ENCODE measurements around the gene EPN2.

Gene EPN2

DNA sequence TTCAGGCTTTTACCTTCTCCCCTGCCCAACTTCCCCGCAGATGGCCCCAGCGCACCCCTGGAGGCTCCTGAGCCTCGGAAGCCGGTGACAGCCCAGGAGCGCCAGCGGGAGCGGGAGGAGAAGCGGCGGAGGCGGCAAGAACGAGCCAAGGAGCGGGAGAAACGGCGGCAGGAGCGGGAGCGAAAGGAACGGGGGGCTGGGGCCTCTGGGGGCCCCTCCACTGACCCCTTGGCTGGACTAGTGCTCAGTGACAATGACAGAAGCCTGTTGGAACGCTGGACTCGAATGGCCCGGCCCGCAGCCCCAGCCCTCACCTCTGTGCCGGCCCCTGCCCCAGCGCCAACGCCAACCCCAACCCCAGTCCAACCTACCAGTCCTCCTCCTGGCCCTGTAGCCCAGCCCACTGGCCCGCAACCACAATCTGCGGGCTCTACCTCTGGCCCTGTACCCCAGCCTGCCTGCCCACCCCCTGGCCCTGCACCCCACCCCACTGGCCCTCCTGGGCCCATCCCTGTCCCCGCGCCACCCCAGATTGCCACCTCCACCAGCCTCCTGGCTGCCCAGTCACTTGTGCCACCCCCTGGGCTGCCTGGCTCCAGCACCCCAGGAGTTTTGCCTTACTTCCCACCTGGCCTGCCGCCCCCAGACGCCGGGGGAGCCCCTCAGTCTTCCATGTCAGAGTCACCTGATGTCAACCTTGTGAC is 144.7 kb downstream of the EPN2 start:
- H2AFZ ChIP-seq = no peak overlapping the region
- TF ChIP-seq, protein P1, sequence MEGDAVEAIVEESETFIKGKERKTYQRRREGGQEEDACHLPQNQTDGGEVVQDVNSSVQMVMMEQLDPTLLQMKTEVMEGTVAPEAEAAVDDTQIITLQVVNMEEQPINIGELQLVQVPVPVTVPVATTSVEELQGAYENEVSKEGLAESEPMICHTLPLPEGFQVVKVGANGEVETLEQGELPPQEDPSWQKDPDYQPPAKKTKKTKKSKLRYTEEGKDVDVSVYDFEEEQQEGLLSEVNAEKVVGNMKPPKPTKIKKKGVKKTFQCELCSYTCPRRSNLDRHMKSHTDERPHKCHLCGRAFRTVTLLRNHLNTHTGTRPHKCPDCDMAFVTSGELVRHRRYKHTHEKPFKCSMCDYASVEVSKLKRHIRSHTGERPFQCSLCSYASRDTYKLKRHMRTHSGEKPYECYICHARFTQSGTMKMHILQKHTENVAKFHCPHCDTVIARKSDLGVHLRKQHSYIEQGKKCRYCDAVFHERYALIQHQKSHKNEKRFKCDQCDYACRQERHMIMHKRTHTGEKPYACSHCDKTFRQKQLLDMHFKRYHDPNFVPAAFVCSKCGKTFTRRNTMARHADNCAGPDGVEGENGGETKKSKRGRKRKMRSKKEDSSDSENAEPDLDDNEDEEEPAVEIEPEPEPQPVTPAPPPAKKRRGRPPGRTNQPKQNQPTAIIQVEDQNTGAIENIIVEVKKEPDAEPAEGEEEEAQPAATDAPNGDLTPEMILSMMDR (IDR thresholded peaks at IDR 0.05) = no peak
- no peak overlapping the region for H3K27ac ChIP-seq
- no peaks in the 10 kb centered on the region for H3K9me3 ChIP-seq (ENCODE audit: control insufficient read depth, low read length)
- H3K27me3 ChIP-seq (ENCODE audit: control insufficient read depth, insufficient read depth, low read length) = no peaks in the 10 kb centered on the region
- H3K4me3 ChIP-seq (ENCODE audit: low read depth, low read length) = no peak overlapping the region
- no peaks in the 10 kb centered on the region for H3K36me3 ChIP-seq (ENCODE audit: control insufficient read depth, insufficient read depth, low read length)
- peaks cover 12% of the 10 kb centered on the region for H3K4me1 ChIP-seq
- no peak overlapping the region for H3K4me2 ChIP-seq (ENCODE audit: low read length)
- no peaks in the 10 kb centered on the region for H3K79me2 ChIP-seq
- H3K9ac ChIP-seq = no peak overlapping the region

DNA sequence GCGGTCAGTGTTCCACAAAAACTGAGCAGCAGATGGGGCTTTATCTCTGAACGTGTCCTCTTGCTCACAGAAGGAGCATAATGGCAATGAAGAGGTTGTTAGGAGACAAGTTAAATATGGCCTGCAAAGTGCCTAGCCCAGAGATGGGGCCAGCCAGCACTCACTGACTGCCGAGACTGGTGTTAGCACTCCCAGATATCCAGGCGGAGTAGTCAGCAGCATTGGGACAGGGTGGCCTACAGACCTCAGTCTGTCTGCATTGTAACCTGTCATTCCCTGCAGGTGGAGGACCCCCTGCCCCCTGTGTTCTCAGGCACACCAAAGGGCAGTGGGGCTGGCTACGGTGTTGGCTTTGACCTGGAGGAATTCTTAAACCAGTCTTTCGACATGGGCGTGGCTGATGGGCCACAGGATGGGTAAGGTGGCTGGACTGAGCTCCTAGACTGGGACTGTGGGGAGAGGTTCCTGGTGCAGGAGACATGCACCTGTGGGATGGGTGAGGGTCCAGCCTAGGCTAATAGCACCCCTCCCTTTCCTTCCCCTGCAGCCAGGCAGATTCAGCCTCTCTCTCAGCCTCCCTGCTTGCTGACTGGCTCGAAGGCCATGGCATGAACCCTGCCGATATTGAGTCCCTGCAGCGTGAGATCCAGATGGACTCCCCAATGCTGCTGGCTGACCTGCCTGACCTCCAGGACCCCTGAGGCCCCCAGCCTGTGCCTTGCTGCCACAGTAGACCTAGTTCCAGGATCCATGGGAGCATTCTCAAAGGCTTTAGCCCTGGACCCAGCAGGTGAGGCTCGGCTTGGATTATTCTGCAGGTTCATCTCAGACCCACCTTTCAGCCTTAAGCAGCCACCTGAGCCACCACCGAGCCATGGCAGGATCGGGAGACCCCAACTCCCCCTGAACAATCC is 145.6 kb downstream of the EPN2 start:
- H3K9me3 ChIP-seq (ENCODE audit: control insufficient read depth, low read length) = no peaks in the 10 kb centered on the region
- no peak overlapping the region for H3K4me3 ChIP-seq (ENCODE audit: low read depth, low read length)
- no peaks in the 10 kb centered on the region for H3K27me3 ChIP-seq (ENCODE audit: control insufficient read depth, insufficient read depth, low read length)
- no peaks in the 10 kb centered on the region for H3K36me3 ChIP-seq (ENCODE audit: control insufficient read depth, insufficient read depth, low read length)
- H3K27ac ChIP-seq = no peak overlapping the region
- TF ChIP-seq, protein P1 (IDR thresholded peaks at IDR 0.05) = no peak
- no peak overlapping the region for H3K9ac ChIP-seq
- no peak overlapping the region for H3K4me2 ChIP-seq (ENCODE audit: low read length)
- H2AFZ ChIP-seq = no peak overlapping the region
- H3K79me2 ChIP-seq = no peaks in the 10 kb centered on the region
- H3K4me1 ChIP-seq = peaks cover 16% of the 10 kb centered on the region

DNA sequence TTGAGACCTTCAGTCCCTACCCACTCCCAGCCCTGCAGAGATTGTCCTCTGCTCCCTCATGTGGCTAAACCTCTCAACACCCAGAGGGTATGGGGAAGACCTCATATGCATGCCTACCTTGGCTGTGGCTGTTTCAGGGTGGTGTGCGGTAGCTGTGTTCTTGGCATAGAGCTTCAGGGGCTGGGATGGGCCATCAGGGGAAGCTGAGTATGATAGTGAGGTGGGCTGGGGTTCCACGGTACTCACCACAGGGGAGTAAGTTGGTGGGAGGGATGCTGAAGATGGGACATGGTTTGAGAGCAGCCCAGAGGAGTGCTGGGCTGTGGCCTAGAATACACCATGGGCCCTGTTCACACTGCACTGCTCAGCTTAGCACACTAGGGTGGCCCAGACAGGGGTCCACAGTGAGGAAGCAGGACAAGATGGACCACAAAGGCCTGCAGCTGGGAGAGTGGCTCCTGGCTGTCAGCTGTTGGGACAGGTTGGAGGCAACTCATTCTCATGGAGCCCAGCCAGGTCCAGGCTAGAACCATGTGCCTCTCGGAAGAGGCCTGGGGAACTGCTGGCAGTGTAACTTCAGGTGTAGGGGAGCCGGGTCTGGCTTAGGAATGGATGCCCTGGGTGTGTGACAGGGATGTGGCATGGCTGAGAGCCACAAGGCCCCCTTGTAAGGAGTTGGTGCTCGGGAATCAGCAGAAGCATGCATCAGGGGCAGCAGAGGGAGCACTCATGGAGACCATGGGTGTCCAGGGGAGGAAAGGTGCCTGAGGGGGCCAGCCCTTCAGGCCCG is 146.7 kb downstream of the EPN2 start:
- no peaks in the 10 kb centered on the region for H3K36me3 ChIP-seq (ENCODE audit: control insufficient read depth, insufficient read depth, low read length)

DNA sequence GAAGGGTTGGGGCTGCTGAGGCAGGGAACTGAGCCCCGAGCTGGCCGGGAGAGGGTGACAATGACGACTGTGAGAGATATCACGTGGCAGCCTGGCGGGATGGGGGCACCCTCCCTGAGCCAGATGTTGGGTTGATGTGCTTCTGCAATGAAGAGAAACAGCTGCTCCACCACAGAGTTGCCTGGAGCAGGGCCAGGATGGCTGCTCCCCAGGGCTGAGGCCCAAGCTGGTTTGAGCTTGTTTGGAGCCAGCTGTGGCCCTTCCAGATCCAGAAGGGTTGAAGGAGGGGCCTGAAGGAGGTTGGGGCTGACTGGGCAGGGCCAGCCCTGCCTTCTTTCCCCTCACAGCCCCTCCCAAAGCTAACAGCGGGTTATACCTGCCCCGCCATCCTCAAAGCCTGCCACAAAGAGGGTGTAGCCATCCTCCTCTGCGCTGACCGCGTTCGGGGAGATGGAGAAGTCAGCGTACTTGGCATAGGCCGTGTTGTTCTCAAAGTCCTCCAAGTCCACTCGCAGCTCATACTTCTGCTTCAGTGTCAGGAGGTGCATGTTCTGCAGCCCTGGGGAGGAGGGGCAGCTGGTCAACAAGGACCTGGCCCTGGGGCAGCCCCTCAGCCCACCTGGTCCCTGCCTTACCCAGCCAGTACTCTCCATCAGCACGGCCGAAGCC is 147.7 kb downstream of the EPN2 start:
- peak overlapping the region; percentile 24 for H3K27ac ChIP-seq
- H3K27me3 ChIP-seq (ENCODE audit: control insufficient read depth, insufficient read depth, low read length) = no peaks in the 10 kb centered on the region
- H3K9me3 ChIP-seq (ENCODE audit: control insufficient read depth, low read length) = no peaks in the 10 kb centered on the region
- H3K79me2 ChIP-seq = no peaks in the 10 kb centered on the region
- no peak overlapping the region for H3K9ac ChIP-seq
- no peak overlapping the region for H3K4me2 ChIP-seq (ENCODE audit: low read length)
- no peak overlapping the region for H3K4me3 ChIP-seq (ENCODE audit: low read depth, low read length)
- no peaks in the 10 kb centered on the region for H3K36me3 ChIP-seq (ENCODE audit: control insufficient read depth, insufficient read depth, low read length)
- TF ChIP-seq, protein P1 (IDR thresholded peaks at IDR 0.05) = no peak
- H3K4me1 ChIP-seq = peaks cover 23% of the 10 kb centered on the region
- no peak overlapping the region for H2AFZ ChIP-seq

More for the DNA sequence above, 146.7 kb downstream of the EPN2 start:
- no peaks in the 10 kb centered on the region for H3K27me3 ChIP-seq (ENCODE audit: control insufficient read depth, insufficient read depth, low read length)
- no peak overlapping the region for H2AFZ ChIP-seq
- TF ChIP-seq, protein P1 (IDR thresholded peaks at IDR 0.05) = no peak
- no peak overlapping the region for H3K4me2 ChIP-seq (ENCODE audit: low read length)
- no peak overlapping the region for H3K4me3 ChIP-seq (ENCODE audit: low read depth, low read length)
- peaks cover 27% of the 10 kb centered on the region for H3K4me1 ChIP-seq
- H3K79me2 ChIP-seq = no peaks in the 10 kb centered on the region
- H3K27ac ChIP-seq = no peak overlapping the region
- no peak overlapping the region for H3K9ac ChIP-seq
- no peaks in the 10 kb centered on the region for H3K9me3 ChIP-seq (ENCODE audit: control insufficient read depth, low read length)

All from parathyroid adenoma (tissue), 2 donors.